ENCODE data around the gene COA7.

The COA7 gene

DNA sequence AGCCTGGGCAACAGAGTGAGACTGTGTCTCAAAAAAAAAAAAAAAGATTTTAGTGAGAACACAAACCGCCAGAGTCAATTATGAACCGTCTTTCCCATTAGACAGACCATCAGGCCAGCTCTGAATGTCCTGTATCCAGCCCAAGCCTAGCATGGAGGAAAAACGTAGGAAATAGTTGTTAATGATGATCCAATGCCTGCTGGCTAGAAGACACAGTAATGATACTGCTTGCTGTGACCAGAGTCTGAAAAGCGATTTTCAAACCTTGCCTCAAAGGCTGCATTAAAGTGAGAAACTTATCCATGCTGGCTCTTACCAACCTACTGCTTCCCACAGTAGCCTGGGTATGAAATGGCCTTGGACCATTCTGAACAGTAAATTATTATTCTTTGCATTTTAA lies 17.0 kb downstream of the COA7 start:
- Histone ChIP-seq H3K79me2 (ENCODE audit: insufficient read depth, low read length) (no peaks in the 10 kb centered on the region), H3K4me2 (ENCODE audit: low read depth, low read length, poor library complexity, severe bottlenecking) (no peak overlapping the region), H3K27me3 (ENCODE audit: low read length) (no peaks in the 10 kb centered on the region), H3F3A (ENCODE audit: insufficient read depth) (0 out of 2 replicates have a peak, but pooled peaks cover 4% of the 10 kb centered on the region), H3K9me3 (ENCODE audit: insufficient read depth, low read length) (no peaks in the 10 kb centered on the region), H3K27ac (ENCODE audit: low read depth, low read length) (no peak overlapping the region), H3K9me2 (replicated peaks; ENCODE audit: insufficient read depth, low read length) (no peaks in the 10 kb centered on the region), H4K20me1 (ENCODE audit: low read depth, low read length) (no peaks in the 10 kb centered on the region), H3K36me3 (ENCODE audit: low read length) (0 out of 2 replicates have a peak, but pooled peaks cover 5% of the 10 kb centered on the region), H2AFZ (ENCODE audit: low read depth, low read length, severe bottlenecking) (no peak overlapping the region), H3K4me3 (ENCODE audit: insufficient read depth, low read length, poor library complexity, severe bottlenecking) (no peak overlapping the region), H3K9ac (ENCODE audit: low read length) (no peak overlapping the region)
- TF ChIP-seq, protein P1, sequence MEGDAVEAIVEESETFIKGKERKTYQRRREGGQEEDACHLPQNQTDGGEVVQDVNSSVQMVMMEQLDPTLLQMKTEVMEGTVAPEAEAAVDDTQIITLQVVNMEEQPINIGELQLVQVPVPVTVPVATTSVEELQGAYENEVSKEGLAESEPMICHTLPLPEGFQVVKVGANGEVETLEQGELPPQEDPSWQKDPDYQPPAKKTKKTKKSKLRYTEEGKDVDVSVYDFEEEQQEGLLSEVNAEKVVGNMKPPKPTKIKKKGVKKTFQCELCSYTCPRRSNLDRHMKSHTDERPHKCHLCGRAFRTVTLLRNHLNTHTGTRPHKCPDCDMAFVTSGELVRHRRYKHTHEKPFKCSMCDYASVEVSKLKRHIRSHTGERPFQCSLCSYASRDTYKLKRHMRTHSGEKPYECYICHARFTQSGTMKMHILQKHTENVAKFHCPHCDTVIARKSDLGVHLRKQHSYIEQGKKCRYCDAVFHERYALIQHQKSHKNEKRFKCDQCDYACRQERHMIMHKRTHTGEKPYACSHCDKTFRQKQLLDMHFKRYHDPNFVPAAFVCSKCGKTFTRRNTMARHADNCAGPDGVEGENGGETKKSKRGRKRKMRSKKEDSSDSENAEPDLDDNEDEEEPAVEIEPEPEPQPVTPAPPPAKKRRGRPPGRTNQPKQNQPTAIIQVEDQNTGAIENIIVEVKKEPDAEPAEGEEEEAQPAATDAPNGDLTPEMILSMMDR (IDR thresholded peaks at IDR 0.05; ENCODE audit: insufficient read depth, low read length, poor library complexity, severe bottlenecking), result no peak
- no peak for TF ChIP-seq EZH2phosphoT487 (conservative IDR thresholded peaks at IDR 0.05; ENCODE audit: low read length)

DNA sequence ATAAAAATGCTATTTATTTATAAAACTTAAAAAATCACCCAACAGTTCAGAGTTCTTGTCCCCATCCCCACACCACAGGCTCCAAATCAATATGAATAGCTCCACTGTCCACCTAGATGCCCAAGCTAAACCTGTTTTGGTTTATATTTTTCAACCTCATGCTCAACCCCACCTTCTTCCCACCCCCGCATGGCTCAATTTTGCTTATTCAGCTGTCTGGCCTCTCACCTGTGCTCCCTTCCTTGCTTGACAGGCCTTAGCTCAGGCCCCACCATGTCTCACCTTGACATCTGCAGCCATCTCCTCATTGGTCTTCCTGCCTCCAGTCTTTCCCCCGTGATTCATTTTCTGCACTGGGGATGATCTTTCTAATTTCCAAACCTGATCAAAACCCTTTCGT lies 17.8 kb downstream of the COA7 start:
- Histone ChIP-seq H3K4me2 (ENCODE audit: low read depth, low read length, poor library complexity, severe bottlenecking) (no peak overlapping the region), H3K9me2 (replicated peaks; ENCODE audit: insufficient read depth, low read length) (no peaks in the 10 kb centered on the region), H3K9me3 (ENCODE audit: insufficient read depth, low read length) (no peaks in the 10 kb centered on the region), H3K36me3 (ENCODE audit: low read length) (0 out of 2 replicates have a peak, but pooled peaks cover 4% of the 10 kb centered on the region), H3K27ac (ENCODE audit: low read depth, low read length) (peak overlapping the region; percentile 74; the same call in 1 of the 2 replicates), H3F3A (ENCODE audit: insufficient read depth) (0 out of 2 replicates have a peak, but pooled peaks cover 4% of the 10 kb centered on the region), H4K20me1 (ENCODE audit: low read depth, low read length) (no peaks in the 10 kb centered on the region), H3K79me2 (ENCODE audit: insufficient read depth, low read length) (no peaks in the 10 kb centered on the region), H3K27me3 (ENCODE audit: low read length) (no peaks in the 10 kb centered on the region), H2AFZ (ENCODE audit: low read depth, low read length, severe bottlenecking) (no peak overlapping the region), H3K9ac (ENCODE audit: low read length) (no peak overlapping the region), H3K4me3 (ENCODE audit: insufficient read depth, low read length, poor library complexity, severe bottlenecking) (no peak overlapping the region)
- TF ChIP-seq EZH2phosphoT487 (conservative IDR thresholded peaks at IDR 0.05; ENCODE audit: low read length), result no peak
- TF ChIP-seq, protein P1 (IDR thresholded peaks at IDR 0.05; ENCODE audit: insufficient read depth, low read length, poor library complexity, severe bottlenecking), result no peak

DNA sequence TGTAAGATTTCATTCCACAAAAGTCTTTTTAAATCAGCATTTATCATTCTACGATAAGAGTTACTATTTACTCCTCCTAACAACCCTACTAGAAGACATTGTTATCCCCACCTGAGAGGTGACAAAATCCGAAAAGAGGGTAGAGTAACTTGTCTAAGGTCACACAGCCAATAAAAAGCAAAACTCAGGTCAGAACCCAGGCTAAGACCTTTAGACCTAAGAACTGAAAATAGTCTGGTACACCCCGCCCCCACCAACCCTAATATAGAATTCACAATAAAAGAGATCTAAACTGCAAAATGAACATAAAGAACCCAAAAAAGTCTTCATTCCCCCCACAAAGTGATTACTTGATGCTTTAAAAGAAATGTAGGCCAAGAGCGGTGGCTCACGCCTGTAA lies 18.6 kb downstream of the COA7 start:
- H3K9ac ChIP-seq (ENCODE audit: low read length), result peak overlapping the region; percentile 22; the same call in 1 of the 2 replicates
- H2AFZ ChIP-seq (ENCODE audit: low read depth, low read length, severe bottlenecking), result no peak overlapping the region
- H3K9me2 ChIP-seq (replicated peaks; ENCODE audit: insufficient read depth, low read length), result no peaks in the 10 kb centered on the region
- no peaks in the 10 kb centered on the region for H3K36me3 ChIP-seq (ENCODE audit: low read length)
- H3K4me2 ChIP-seq (ENCODE audit: low read depth, low read length, poor library complexity, severe bottlenecking), result peak overlapping the region; percentile 38
- peak overlapping the region; percentile 74 for H3K27ac ChIP-seq (ENCODE audit: low read depth, low read length)
- H3K9me3 ChIP-seq (ENCODE audit: insufficient read depth, low read length), result no peaks in the 10 kb centered on the region
- no peaks in the 10 kb centered on the region for H3K27me3 ChIP-seq (ENCODE audit: low read length)
- no peaks in the 10 kb centered on the region for H3K79me2 ChIP-seq (ENCODE audit: insufficient read depth, low read length)
- TF ChIP-seq, protein P1 (IDR thresholded peaks at IDR 0.05; ENCODE audit: insufficient read depth, low read length, poor library complexity, severe bottlenecking), result no peak
- TF ChIP-seq EZH2phosphoT487 (conservative IDR thresholded peaks at IDR 0.05; ENCODE audit: low read length), result no peak
- H3F3A ChIP-seq (ENCODE audit: insufficient read depth), result 0 out of 2 replicates have a peak, but pooled peaks cover 4% of the 10 kb centered on the region
- H3K4me3 ChIP-seq (ENCODE audit: insufficient read depth, low read length, poor library complexity, severe bottlenecking), result no peak overlapping the region
- H4K20me1 ChIP-seq (ENCODE audit: low read depth, low read length), result no peaks in the 10 kb centered on the region

Data from SU-DHL-6 (cell line).